Astrocyte (in vitro differentiated cells and primary cell): ENCODE measurements around the gene TMEM8B. TPM values are rescaled to one million over a fixed set of nuclear protein-coding genes. Genes with fewer than 3 reads are reported as not detected.

ENCODE experiments used
- DNase-seq: peaks from one replicate; pipeline ENCODE4 v3.0.0-alpha.2; 2010; ENCODE audit warnings: low read depth
- FAIRE-seq: peaks from 2 replicates; lab custom pipeline; 2011; peaks lifted over from hg19 to GRCh38; lab: Jason Lieb, UNC
- H2AFZ ChIP-seq: 2 replicates; pipeline ENCODE4 v1.6.0; 2012; ENCODE audit warnings: low read depth, low read length, inconsistent platforms
- H3K27ac ChIP-seq: 2 replicates; pipeline ENCODE4 v1.5.1; 2011; ENCODE audit warnings: low read depth, low read length, inconsistent platforms
- H3K27me3 ChIP-seq: 2 replicates; pipeline ENCODE4 v1.6.0; 2011; ENCODE audit warnings: low read length, inconsistent platforms; ENCODE audit not compliant: insufficient read depth
- H3K36me3 ChIP-seq: 2 replicates; pipeline ENCODE4 v1.5.1; 2011; ENCODE audit warnings: low read length, inconsistent platforms; ENCODE audit not compliant: insufficient read depth
- H3K4me1 ChIP-seq: 2 replicates; pipeline ENCODE4 v1.5.1; 2011; ENCODE audit warnings: low read length, inconsistent platforms; ENCODE audit not compliant: insufficient read depth
- H3K4me2 ChIP-seq: 2 replicates; pipeline ENCODE4 v1.6.0; 2012; ENCODE audit warnings: low read length, inconsistent platforms
- H3K4me3 ChIP-seq: 2 replicates; pipeline ENCODE4 v1.5.1; 2011; ENCODE audit warnings: low read depth, mild to moderate bottlenecking, low read length, inconsistent platforms; ENCODE audit not compliant: insufficient read depth
- H3K79me2 ChIP-seq: 2 replicates; pipeline ENCODE4 v1.6.0; 2012; ENCODE audit warnings: mild to moderate bottlenecking, low read length, inconsistent platforms; ENCODE audit not compliant: insufficient read depth
- H3K9ac ChIP-seq: 2 replicates; pipeline ENCODE4 v1.6.0; 2012; ENCODE audit warnings: mild to moderate bottlenecking, low read length, inconsistent platforms
- H3K9me3 ChIP-seq: 2 replicates; pipeline ENCODE4 v1.5.1; 2012; ENCODE audit warnings: low read depth, mild to moderate bottlenecking, low read length, inconsistent platforms; ENCODE audit not compliant: insufficient read depth
- H4K20me1 ChIP-seq: 2 replicates; pipeline ENCODE4 v1.6.0; 2012; ENCODE audit warnings: low read length, inconsistent platforms; ENCODE audit not compliant: insufficient read depth
- H3K27ac Mint-ChIP-seq: one replicate; pipeline ENCODE4 v1.8.0; 2021; ENCODE audit warnings: mild to moderate bottlenecking, mixed read lengths; ENCODE audit not compliant: unreplicated experiment
- H3K27me3 Mint-ChIP-seq: one replicate; pipeline ENCODE4 v1.8.0; 2021; ENCODE audit warnings: low read depth, mixed read lengths; ENCODE audit not compliant: unreplicated experiment
- H3K36me3 Mint-ChIP-seq: one replicate; pipeline ENCODE4 v1.8.0; 2021; ENCODE audit warnings: low read depth, mixed read lengths; ENCODE audit not compliant: unreplicated experiment
- H3K4me1 Mint-ChIP-seq: one replicate; pipeline ENCODE4 v1.8.0; 2021; ENCODE audit warnings: low read depth, mixed read lengths; ENCODE audit not compliant: unreplicated experiment
- H3K4me3 Mint-ChIP-seq: one replicate; pipeline ENCODE4 v1.8.0; 2021; ENCODE audit warnings: mild to moderate bottlenecking, moderate library complexity, mixed read lengths; ENCODE audit not compliant: unreplicated experiment
- H3K9me3 Mint-ChIP-seq: one replicate; pipeline ENCODE4 v1.8.0; 2021; ENCODE audit warnings: mild to moderate bottlenecking, mixed read lengths; ENCODE audit not compliant: unreplicated experiment
- EZH2 ChIP-seq: IDR thresholded peaks from 2 replicates; pipeline ENCODE4 v1.6.1; 2012; ENCODE audit warnings: mild to moderate bottlenecking, low read length, inconsistent platforms; ENCODE audit not compliant: insufficient read depth
- total RNA-seq: library from RNA; stranded (reverse); gene quantifications from 2 replicates; pipeline ENCODE4 v1.2.1, GENCODE V29; 2021
- TF ChIP-seq, protein P1 (sequence below): IDR thresholded peaks from 2 replicates; pipeline ENCODE4 v1.5.1; 2011; ENCODE audit warnings: low read depth, mild to moderate bottlenecking, inconsistent platforms, low read length, moderate library complexity; ENCODE audit not compliant: insufficient read depth

Gene TMEM8B
- total RNA-seq, 1 donor from 2014 or later = 8.9 TPM

DNA sequence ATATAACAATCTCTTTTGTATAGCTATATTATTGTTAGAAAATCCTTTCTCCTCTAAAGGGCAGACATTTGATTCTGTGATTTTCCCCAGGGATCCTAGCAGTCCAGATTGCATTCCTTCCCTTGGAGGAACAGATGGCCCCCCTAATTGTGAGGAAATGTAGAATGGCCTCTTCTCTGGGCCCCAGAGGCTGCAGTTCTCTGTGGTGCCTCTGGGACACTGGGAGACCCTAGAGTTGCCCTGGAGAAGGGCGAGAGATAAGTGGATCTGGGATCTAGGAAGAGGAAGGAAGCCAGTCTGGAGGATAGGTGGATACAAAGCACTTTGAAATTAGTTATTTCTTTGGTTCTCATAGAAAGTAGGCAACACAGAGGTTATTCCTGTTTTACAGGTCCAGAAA lies 12.3 kb upstream of the TMEM8B start:
- Histone ChIP-seq H3K4me2 (no peak overlapping the region), H3K27me3 (no peaks in the 10 kb centered on the region), H3K9me3 (no peaks in the 10 kb centered on the region), H3K36me3 (no peaks in the 10 kb centered on the region), H2AFZ (no peak overlapping the region), H3K27ac (no peak overlapping the region), H3K4me1 (peaks cover 18% of the 10 kb centered on the region), H3K4me3 (no peak overlapping the region), H4K20me1 (no peaks in the 10 kb centered on the region), H3K9ac (no peak overlapping the region), H3K79me2 (peaks cover 4% of the 10 kb centered on the region)
- peaks cover 17% of the 10 kb centered on the region for H3K27me3 Mint-ChIP-seq
- H3K27ac Mint-ChIP-seq = no peak overlapping the region
- peaks cover 11% of the 10 kb centered on the region for H3K4me1 Mint-ChIP-seq
- TF ChIP-seq EZH2 = no peak
- TF ChIP-seq, protein P1, sequence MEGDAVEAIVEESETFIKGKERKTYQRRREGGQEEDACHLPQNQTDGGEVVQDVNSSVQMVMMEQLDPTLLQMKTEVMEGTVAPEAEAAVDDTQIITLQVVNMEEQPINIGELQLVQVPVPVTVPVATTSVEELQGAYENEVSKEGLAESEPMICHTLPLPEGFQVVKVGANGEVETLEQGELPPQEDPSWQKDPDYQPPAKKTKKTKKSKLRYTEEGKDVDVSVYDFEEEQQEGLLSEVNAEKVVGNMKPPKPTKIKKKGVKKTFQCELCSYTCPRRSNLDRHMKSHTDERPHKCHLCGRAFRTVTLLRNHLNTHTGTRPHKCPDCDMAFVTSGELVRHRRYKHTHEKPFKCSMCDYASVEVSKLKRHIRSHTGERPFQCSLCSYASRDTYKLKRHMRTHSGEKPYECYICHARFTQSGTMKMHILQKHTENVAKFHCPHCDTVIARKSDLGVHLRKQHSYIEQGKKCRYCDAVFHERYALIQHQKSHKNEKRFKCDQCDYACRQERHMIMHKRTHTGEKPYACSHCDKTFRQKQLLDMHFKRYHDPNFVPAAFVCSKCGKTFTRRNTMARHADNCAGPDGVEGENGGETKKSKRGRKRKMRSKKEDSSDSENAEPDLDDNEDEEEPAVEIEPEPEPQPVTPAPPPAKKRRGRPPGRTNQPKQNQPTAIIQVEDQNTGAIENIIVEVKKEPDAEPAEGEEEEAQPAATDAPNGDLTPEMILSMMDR = no peak
- no peak for DNase-seq
- no peak for FAIRE-seq
- H3K36me3 Mint-ChIP-seq = peaks cover 6% of the 10 kb centered on the region
- H3K4me3 Mint-ChIP-seq = no peak overlapping the region
- H3K9me3 Mint-ChIP-seq = no peaks in the 10 kb centered on the region

DNA sequence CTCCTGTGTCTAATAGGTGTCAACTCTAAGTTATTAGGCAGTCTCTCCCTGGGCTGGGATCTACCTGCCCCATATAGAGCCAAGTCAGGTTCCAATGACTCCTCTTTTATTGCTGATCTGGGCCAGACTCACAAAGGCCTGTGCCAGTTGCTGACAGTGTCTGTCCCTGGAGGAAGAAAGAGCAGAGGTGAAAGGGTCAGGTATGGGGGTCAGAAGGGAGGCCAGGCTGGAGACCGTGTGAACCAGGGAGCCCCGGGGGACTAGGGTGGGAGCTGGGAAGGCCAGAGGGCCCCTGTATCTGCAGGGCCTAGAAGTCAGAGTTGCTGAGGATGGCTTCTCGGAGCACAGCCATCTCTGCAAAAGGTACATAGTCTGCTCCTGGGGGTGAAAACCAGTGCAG lies 10.7 kb upstream of the TMEM8B start:
- H3K9me3 Mint-ChIP-seq = peaks cover 3% of the 10 kb centered on the region
- no peak overlapping the region for H3K27ac Mint-ChIP-seq
- TF ChIP-seq EZH2 = no peak
- TF ChIP-seq, protein P1 = no peak
- H3K27me3 ChIP-seq = no peaks in the 10 kb centered on the region
- no peak for DNase-seq
- H3K9ac ChIP-seq = no peak overlapping the region
- H3K9me3 ChIP-seq = no peaks in the 10 kb centered on the region
- peaks cover 20% of the 10 kb centered on the region for H3K27me3 Mint-ChIP-seq
- H3K4me2 ChIP-seq = no peak overlapping the region
- H3K36me3 Mint-ChIP-seq = peaks cover 6% of the 10 kb centered on the region
- peaks cover 10% of the 10 kb centered on the region for H3K4me1 ChIP-seq
- no peak overlapping the region for H2AFZ ChIP-seq
- no peak for FAIRE-seq
- H3K79me2 ChIP-seq = peaks cover 4% of the 10 kb centered on the region
- H3K4me3 Mint-ChIP-seq = peak overlapping the region; percentile 13
- H4K20me1 ChIP-seq = no peaks in the 10 kb centered on the region
- H3K4me1 Mint-ChIP-seq = peaks cover 10% of the 10 kb centered on the region
- H3K27ac ChIP-seq = no peak overlapping the region
- no peaks in the 10 kb centered on the region for H3K36me3 ChIP-seq
- no peak overlapping the region for H3K4me3 ChIP-seq

DNA sequence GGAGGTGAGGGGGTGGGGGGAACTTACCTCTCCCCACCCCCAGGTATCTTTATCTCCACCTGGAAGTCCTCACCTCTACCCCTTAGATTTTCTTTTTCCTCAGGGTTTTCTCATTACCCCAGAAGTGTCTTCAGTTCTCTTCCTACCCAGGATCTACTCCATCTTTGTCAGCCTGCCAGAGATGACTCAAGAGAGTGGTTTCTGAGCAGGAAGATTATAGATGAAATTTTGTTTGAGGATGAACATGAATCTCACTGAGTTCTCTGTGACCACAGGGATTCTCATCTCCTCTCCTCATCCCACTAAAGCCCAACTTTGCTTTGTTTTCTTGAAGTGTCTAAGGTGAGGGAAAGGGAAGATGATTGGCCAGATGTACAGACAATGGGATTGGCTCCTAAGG lies 9.0 kb upstream of the TMEM8B start:
- no peaks in the 10 kb centered on the region for H3K27me3 ChIP-seq
- H2AFZ ChIP-seq = no peak overlapping the region
- Mint-ChIP-seq H3K36me3 (peaks cover 6% of the 10 kb centered on the region), H3K9me3 (peaks cover 3% of the 10 kb centered on the region), H3K27me3 (peaks cover 20% of the 10 kb centered on the region), H3K4me1 (peaks cover 5% of the 10 kb centered on the region), H3K4me3 (no peak overlapping the region), H3K27ac (no peak overlapping the region)
- peaks cover 6% of the 10 kb centered on the region for H3K4me1 ChIP-seq
- H3K4me3 ChIP-seq = no peak overlapping the region
- no peaks in the 10 kb centered on the region for H3K9me3 ChIP-seq
- no peak for TF ChIP-seq EZH2
- TF ChIP-seq, protein P1 = no peak
- no peaks in the 10 kb centered on the region for H4K20me1 ChIP-seq
- peak; percentile 52 for DNase-seq
- H3K4me2 ChIP-seq = no peak overlapping the region
- no peak overlapping the region for H3K27ac ChIP-seq
- no peak overlapping the region for H3K9ac ChIP-seq
- no peaks in the 10 kb centered on the region for H3K79me2 ChIP-seq
- FAIRE-seq = no peak
- H3K36me3 ChIP-seq = no peaks in the 10 kb centered on the region
